ENCODE measurements around the gene PPP1R2B.

GRCh38 chr5:156883316-156883875, 33.3 kb downstream of the PPP1R2B start:
- TF ChIP-seq, protein P1, sequence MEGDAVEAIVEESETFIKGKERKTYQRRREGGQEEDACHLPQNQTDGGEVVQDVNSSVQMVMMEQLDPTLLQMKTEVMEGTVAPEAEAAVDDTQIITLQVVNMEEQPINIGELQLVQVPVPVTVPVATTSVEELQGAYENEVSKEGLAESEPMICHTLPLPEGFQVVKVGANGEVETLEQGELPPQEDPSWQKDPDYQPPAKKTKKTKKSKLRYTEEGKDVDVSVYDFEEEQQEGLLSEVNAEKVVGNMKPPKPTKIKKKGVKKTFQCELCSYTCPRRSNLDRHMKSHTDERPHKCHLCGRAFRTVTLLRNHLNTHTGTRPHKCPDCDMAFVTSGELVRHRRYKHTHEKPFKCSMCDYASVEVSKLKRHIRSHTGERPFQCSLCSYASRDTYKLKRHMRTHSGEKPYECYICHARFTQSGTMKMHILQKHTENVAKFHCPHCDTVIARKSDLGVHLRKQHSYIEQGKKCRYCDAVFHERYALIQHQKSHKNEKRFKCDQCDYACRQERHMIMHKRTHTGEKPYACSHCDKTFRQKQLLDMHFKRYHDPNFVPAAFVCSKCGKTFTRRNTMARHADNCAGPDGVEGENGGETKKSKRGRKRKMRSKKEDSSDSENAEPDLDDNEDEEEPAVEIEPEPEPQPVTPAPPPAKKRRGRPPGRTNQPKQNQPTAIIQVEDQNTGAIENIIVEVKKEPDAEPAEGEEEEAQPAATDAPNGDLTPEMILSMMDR (conservative IDR thresholded peaks at IDR 0.05 in 1 of 2, IDR thresholded peaks at IDR 0.05 in 1 of 2; ENCODE audit: extremely low read depth in 1 of 2, insufficient read depth in 1 of 2, low read depth in 1 of 2, low read length in 2 of 2) = no peak
- TF ChIP-seq EZH2 (IDR thresholded peaks at IDR 0.05; ENCODE audit: borderline replicate concordance, low read length) = no peak
